GM12891 (cell line): ENCODE results near the gene ZFAND2A.

Source experiments
- PAX5 ChIP-seq: IDR thresholded peaks from 2 replicates; pipeline ENCODE4 v1.6.1; 2011; ENCODE audit warnings: low read length, moderate library complexity, mild to moderate bottlenecking; ENCODE audit not compliant: insufficient read depth, severe bottlenecking
- POLR2A ChIP-seq: IDR thresholded peaks from 2 replicates; pipeline ENCODE4 v1.6.1; 2011; ENCODE audit warnings: low read depth, low read length, control low read depth
- POLR2AphosphoS5 ChIP-seq: IDR thresholded peaks from 2 replicates; pipeline ENCODE4 v1.6.1; 2011; ENCODE audit warnings: low read depth, low read length, control low read depth
- POU2F2 ChIP-seq: IDR thresholded peaks from 2 replicates; pipeline ENCODE4 v1.6.1; 2011; ENCODE audit warnings: low read depth, mild to moderate bottlenecking, control low read depth, low read length, moderate library complexity
- SPI1 ChIP-seq: IDR thresholded peaks from 2 replicates; pipeline ENCODE4 v1.6.1; 2011; ENCODE audit warnings: low read depth, low read length, control low read depth
- TAF1 ChIP-seq: IDR thresholded peaks from 2 replicates; pipeline ENCODE4 v1.6.1; 2011; ENCODE audit warnings: low read depth, low read length, control low read depth

DNA sequence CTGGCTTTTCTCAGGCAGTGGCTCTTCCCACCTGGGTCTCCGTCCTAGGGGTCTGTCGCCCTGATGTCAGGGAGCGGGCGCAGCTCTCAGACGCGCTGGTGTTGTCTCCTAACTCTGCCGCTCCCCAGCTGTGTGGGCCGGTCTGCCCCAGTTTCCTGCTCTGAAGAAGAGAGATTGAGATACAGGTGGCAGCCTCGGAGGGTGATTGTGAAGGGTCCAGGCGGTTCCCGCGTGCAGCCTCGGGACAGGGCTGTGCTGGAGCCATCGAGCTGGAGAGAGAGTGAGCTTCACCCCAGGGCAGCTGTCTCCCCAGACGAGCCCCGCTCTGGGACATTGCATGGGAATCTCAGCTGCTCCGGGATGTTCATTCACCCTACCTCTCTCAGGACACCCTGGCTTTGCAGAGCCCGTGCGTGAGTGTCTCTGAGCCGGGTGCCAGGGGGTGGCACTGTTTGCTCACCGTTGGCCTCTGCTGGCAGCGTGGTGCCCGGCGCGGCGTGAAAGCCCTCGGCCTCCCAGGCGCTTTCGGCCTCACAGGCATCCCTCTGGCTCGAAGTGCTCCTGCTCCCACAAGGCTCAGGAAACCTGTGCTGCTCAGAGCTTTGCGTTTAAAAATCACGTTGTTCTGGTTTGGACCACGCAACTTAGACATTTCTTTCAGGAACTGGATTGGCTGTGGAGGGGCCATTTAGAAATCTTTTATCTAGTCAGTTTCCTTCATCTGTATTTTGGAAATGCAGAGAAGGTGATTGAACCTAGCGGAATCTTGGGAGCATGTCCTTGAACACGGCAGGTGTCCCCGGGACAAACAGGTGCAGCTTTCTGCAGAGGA, 33.8 kb upstream of the ZFAND2A start:
- TF ChIP-seq POLR2A (no peak), POU2F2 (no peak), TAF1 (no peak), POLR2AphosphoS5 (no peak), SPI1 (no peak), PAX5 (no peak)
